C1 segment of cervical spinal cord (tissue), 14 donors: ENCODE measurements around the gene PLEKHB1.

Experiments
- DNase-seq, 14 donors: peaks; one replicate each; lab custom pipeline; 2025; lab: John Stamatoyannopoulos, UW

Gene PLEKHB1

DNA sequence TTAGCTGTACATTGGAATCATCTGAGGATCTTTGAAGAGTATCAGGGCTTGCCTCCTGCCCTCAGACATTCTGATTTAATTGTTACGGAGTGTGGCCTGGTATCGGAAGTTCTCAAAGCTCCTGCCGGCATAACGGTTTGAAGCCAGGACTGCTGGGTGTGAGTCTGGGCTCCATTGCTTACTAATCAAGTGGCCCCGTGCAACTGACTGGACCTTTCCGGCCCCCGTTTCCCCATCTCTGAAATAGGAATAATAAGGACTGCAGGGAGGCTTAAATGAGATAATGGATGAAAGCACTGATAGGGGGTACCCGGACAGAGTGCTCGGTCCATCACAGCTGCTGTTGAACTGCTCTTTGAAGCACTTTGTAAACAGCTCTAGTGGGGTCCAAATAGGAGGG lies 1.7 kb downstream of the PLEKHB1 start:
- DNase-seq, result peak in 1 of 14 donors; percentile 56

DNA sequence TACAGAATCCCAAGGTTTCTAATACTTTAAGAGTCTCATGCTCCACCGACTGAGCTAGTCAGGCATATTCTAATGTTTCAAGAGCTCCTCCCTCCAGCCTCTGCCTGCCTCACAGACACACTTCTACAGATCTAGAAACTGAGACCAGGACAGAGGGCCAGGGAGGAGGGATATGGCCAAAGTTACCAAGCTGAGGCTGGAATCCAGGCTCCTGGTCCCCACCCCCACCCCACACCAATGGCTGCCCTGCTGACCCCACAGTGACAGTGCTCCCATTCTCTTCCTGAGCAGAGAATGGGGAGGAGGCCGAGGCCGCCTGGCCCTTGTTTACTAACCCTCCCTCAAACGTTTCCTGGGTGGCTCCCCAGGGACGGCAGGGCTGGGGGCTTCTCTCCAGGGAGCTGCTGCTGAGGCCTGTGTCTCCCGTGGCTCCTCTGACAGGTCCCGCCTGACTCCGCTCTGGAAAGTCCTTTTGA lies 2.2 kb downstream of the PLEKHB1 start:
- peak in 8 of 14 donors; percentile 19 to 75 (median 53) for DNase-seq

DNA sequence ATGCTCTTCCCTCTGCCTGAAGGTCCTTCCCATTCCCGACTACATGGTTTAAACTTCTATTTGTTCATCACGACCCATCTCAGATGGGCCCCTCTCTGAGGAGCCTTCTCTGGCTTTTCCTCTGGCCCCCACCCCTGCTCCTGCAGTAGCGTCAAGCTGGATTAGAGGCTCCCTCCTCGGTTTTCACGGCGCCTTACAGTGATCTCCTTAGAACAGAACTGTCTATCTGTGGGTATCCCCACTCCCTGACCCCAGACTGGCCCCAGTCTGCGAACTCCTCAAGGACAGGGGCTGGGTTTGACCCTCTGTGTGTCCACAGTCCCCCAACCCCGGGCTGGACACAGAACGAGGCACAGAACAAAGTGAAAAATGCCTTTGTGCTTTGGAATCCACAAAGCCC lies 2.8 kb downstream of the PLEKHB1 start:
- DNase-seq, result peak in 3 of 14 donors; percentile 49 to 63 (median 53)

DNA sequence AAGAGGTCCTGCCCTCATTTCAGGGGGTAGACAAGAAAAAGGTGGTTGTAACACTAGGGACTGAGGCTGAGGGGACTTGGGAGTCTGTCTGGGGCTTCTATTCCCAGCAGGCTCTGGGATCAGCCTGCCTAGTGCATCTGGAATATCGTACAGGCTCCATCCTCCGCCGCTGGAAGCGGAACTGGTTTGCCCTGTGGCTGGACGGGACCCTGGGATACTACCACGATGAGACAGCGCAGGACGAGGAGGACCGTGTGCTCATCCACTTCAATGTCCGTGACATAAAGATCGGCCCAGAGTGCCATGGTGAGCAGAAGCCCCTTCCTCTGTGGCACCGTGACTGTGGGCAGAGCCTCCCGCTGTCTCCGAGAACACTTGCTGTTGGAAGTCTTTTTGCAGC lies 4.0 kb downstream of the PLEKHB1 start:
- no peak for DNase-seq

DNA sequence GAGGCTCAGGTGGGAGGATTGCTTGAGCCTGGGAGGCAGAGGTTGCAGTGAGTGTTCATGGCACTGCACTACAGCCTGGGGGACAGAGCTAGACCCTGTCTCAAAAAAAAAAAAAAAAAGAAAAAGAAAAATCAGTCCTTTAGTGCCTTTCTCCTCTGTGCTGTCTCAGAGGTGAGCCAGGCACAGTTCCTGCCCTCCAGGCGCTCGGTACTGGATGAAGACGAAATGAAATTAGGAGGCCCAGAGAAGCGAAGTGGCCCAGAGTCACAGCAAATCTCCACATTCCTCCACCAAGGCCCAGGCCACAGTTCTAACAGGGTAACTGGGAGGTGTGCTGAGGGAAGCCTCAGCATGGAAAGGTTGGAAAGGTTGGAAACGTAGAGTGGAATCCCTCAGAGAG lies 4.9 kb downstream of the PLEKHB1 start:
- no peak for DNase-seq

DNA sequence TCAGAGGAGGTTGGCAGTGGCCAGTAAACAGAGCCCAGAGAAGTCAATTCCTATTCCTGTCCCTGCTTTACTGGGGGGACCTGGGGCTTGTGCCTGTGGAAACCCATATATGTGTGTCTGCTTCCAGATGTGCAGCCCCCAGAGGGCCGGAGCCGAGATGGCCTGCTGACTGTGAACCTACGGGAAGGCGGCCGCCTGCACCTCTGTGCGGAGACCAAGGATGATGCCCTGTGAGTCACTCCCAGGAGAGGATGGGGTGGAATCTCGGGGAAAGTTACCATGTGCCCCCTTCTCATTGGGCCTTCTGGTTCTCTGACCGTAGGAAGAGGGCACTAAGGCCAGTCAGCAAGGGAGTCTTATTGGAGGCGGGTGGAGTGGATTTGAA lies 5.3 kb downstream of the PLEKHB1 start:
- peak in 1 of 14 donors; percentile 41 for DNase-seq

DNA sequence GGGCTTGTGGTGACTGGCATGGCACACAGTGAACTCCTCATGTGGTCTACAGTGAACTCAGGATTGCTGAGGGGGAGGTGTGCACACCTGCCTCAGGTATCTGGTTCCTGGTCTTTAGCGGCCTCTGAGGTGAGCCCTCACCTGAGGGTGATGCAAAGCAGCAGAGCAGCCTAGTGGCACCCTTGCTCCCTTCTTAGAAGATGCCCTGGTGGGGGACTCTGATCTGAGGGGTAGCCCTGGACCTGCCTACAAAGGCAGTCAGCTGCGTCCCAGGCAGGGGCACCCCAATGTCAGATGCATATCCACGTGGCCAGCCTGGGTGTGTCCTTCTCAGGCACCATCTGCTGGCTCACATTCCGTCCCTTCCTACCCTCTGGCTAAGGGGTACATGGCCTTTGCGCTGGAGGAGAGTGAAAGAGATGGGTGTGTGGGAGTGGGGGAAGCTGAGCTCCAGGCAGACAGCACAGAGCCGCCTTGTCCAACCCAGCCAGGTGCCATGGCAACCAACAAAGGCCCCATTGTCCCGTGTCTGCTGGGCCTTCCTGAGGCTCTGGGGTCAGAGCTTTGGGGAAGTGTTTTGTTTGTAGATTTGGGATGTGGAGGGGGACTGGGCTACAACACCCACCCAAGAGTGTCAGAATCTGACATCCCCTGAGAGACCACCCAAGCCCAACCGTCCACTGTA lies 5.8 kb downstream of the PLEKHB1 start:
- peak in 12 of 14 donors; percentile 27 to 92 (median 85) for DNase-seq

DNA sequence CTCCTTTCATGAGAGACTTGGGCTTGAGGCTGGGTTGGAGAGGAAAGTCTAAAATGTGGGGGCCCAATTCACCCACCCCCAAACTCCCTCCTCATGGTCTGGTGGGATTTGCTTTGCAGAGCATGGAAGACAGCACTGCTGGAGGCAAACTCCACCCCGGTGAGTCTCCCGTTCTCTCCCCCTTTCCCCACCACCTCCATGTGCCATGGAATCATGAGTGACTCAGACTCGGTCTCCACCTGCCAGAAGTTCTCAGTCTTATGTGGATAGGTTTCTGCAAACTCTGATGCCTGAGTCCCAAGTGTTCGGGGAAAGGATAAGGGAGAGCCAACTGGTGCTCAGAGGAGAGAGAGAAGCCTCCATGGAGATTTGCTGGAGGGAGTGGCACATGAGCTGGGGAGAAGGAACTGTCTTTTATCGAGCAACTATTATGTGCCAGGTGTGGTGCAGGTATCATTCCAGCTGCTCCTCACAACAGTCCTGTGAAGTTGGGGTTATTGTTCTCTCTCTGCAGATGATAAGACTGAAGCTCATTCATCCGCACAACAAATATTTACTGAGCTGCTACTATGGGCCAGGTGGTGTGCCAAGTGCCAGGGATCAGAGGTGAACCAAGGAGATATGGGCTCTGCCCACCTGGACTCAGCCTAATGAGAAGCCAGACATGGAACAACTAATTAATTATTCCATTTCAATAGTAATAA lies 6.6 kb downstream of the PLEKHB1 start:
- peak in 2 of 14 donors; percentile 47 to 56 for DNase-seq

DNA sequence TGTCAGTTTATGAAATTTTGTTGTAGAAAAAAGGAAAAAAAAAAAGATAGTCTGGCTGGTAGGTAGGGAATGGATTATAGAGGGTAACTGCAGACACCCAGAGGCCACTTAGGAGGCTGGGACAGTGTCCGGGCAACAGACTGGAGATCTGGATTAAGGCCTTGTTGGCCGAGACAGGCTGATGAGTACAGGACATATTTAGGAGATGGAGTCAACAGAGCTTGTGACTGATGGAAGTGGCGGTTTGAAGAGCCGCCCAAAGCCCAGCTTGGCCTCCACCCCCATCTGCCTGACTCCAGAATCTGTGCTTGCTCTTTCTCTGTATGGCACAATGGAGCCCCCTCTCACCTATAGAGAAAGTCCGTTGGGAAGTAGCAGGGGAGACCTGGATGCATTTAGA lies 7.6 kb downstream of the PLEKHB1 start:
- peak in 1 of 14 donors; percentile 22 for DNase-seq

DNA sequence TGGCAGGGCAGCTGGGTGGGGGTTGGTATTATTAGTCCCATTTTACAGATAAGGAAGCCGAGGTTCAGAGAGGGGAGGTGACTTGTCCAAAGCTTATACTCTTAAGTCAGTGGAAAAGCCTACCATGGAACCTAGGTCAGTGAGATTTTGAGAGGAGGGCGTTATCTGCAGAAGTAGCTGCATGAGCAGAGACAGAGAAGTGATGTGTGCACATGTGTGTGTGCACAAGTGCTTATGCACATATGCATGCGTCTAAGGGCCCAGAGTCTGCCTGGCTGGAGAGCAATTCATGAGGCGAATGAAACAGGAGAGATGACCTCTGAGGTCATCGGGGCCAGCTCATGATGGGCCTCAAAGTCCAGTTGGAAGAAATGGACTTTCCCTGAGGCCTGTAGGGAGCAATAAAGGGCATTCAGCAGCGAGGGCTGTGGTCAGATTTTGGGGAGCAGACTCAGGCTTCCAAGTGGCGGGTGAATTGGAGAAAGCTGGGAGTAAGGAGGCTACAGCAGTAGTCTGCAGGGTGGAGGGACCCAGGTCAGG lies 8.2 kb downstream of the PLEKHB1 start:
- no peak for DNase-seq

DNA sequence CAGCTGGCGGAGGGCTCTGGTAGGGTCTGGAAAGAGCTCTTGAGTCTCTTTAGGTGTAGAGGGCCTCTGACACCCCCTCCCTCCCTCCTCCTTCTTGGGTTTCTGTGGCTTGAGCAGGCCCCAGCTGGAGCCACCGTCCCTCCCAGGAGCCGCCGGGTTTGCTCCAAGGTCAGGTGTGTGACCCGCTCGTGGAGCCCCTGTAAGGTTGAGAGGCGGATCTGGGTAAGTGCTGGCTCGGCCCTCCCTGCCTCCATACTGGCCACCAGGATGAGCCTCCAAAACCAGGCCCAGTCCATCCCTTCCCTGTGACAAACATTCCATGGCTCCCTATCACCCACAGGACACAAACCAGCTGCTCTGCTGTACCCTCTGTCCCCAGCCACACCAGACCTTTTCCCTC lies 9.3 kb downstream of the PLEKHB1 start:
- no peak for DNase-seq

DNA sequence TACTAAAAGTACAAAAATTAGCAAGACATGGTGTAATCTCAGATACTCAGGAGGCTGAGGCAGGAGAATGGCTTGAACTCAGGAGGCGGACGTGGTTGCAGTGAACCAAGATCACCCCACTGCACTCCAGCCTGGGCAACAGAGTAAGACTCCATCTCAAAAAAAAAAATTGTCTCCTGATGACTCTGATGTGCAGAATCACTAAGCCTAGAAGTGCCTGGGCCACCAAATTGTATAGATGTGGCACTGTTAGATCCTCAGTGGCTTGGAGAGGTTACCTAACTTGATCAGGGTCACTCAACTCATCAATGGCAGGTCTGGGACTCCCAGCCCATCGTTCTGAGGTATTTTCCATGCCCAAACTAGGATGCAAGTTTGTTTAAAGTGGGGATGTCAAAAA lies 10.6 kb downstream of the PLEKHB1 start:
- no peak for DNase-seq

DNA sequence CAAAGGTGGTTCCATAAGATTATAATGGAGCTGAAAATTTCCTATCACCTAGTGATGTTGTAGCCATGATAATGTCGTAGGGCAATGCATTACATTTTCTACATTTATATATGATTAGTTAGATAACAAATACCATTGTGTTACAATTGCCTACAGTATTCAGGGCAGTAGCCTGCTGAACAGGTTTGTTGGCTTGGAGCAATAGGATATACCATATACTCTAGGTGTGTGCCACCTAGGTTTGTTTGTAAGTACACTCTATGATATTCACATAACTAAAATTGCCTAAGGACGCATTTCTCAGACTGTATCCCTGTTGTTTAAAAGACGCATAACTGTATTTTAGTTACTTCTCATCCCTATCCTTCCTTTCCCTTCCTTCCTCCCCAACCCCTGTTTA lies 13.6 kb downstream of the PLEKHB1 start:
- DNase-seq, result no peak

DNA sequence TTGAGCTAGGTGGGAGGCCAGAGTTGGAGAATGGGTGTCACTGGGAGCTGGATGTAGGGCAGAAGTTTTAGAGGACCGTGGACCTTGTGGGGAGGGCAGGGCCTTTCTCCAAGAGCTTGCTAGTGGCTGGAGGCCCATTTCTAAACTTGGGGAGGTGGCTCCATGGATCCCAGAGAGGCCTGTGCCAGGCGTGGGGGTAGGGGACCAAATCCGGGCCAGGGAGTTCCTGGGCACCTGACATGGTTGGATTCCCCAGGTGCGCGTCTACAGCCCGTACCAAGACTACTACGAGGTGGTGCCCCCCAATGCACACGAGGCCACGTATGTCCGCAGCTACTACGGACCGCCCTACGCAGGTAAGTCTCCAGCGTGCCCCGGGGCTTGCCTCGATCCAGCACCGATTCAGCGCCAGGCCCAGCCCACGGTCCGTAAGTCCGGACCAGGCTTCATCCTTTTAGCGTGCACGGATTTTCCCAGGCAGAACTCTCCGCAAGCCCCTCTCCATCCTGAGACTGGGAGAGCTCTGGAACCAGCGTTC lies 14.2 kb downstream of the PLEKHB1 start:
- DNase-seq, result no peak

DNA sequence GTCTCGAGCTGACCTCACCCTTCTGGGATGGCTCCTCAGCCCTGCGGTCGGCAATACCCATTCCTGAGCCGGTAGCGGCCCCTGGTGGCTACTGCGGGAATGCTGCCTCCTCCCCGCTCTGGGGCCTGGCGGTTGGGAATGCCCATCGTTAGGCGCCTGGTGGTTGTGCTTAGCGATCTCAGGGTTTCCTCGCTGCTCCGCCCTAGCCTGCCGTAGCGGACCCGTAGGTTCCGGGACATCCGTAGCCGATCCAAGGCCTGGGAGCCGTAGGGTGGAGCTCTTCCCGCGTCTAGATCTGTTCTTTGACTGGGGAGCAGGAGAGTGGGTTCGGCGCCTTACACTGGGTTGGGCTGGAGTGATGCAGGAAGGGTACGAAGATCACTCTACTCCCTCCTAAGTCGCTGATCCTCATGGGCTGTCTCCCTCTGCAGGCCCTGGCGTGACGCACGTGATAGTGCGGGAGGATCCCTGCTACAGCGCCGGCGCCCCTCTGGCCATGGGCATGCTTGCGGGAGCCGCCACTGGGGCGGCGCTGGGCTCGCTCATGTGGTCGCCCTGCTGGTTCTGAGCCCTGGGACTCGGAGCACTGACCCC lies 14.8 kb downstream of the PLEKHB1 start:
- DNase-seq, result peak in 13 of 14 donors; percentile 19 to 92 (median 82)

DNA sequence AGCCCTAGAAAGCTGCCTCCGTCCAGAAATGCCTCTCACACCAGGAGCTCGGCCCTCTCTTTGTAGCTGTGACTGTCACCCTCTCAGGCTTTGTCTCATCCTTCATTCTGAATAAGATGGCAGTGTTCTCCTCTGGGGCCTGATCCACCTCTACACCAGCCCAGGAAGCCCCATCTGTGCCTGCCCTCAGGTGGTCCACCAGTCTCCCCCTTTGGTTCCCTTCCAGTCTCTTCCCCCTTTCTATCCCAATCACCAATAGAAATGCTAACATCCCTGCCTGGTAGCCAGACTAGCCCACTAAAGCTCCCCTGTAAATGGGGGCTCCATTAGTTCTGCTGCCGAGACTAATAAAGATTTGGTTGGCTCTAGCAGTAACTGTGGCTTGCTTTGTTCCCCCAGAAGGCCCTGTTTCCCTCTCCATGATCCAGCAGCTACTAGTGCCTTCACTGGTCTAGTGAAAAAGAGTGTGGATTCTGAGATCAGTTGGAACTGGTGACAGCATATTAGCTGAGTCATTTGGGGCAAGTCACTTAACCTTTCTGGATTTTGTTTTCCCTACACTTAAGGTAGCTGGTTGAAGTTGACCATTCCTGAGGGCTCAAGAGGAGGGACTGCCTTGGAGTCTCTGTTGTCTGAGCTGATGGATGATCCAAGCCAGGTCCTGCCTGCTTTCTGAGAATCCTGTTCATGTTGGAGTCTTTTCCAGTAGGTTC lies 16.2 kb downstream of the PLEKHB1 start:
- no peak for DNase-seq

DNA sequence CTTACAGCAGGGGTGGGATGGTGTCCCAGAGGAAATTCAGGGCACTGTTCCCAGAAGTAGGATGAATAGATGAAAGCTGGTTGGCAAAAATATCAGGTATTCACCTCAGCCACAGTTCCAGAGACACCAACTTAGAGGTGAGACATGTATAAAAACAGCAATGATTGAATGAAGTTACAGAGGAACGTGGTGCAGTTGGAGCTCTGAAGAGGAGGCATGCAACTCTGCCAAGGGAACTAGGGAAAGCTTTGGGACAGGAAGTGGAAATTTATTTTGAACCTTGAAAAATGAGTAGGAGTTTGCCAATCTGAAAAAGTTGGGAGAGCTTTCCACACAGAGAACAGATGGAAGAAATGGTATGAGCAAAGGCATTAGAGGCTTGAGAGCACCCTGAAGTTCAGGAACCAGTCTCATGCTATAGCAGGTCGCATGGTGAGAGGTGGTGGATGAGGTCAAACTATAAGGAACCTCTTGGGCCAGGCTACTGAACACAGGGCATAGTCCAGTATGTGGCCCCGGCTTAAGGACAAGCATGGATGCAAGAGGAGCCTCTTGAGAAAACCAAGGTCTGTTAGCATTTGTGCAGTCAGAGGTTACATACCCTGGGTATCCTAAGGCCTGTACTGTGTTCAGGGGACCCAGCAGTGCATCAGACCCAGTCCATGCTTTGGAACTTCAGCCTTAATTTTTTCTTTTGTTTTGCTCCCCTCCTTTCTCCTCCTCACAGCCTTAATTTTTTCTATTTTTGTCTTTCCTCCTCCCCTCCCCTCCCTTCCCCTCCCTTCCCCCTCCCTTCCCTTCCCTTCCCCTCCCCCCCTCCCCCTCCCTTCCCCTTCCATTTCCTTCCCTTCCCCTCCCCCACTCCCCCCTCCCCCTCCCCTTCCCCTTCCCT lies 17.5 kb downstream of the PLEKHB1 start:
- DNase-seq, result no peak

DNA sequence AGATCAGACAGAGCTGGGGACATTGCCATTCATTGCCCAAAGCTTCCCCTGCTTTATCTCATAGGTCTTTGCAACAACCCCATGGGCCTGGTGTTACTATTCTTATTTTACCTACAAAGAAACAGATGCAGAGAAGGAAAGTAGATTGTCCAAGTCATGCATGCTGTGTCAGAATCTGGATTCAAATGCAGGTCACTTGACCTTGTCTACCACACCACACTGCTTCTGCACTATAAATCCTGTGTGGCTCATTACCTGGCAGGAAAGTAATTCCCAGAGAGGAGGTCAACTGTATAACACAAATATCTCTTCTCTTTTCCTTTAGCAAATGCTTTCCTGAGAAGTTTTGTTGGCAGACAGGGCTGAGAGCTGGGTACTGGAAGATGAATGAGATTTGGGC lies 18.5 kb downstream of the PLEKHB1 start:
- DNase-seq, result no peak

DNA sequence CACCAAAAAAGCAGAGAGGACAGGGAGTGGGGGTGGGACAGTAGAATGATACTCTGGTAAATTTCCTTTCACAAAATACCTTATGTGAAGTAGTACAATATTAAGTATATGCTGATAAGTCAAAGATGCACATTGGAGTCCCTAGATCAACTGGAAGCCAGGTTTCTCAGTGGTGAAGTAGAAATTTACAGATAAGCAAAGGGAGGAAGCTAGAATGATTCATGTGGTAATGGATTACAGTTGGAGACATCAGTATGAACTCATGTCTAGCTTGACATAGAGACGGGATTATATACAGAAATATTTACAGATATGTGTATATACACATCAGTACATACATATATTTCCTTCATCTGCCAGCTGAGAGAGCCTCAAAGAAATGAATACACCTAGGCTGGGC lies 21.5 kb downstream of the PLEKHB1 start:
- no peak for DNase-seq

DNA sequence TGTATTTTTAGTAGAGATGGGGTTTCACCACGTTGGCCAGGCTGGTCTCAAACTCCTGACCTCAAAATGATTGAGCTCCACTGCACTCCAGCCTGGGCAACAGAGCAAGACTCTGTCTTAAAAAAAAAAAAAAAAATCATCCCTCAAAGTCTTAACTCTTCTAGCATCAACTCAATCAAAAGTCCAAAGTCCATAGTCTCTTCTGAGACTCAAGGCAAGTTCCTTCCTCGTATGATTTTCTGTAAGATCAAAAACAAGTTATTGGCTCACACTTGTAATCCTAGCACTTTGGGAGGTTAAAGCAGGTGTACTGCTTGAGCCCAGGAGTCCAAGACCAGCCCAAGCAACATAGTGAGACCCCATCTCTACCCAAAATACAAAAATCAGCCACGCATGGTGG lies 24.4 kb downstream of the PLEKHB1 start:
- no peak for DNase-seq

DNA sequence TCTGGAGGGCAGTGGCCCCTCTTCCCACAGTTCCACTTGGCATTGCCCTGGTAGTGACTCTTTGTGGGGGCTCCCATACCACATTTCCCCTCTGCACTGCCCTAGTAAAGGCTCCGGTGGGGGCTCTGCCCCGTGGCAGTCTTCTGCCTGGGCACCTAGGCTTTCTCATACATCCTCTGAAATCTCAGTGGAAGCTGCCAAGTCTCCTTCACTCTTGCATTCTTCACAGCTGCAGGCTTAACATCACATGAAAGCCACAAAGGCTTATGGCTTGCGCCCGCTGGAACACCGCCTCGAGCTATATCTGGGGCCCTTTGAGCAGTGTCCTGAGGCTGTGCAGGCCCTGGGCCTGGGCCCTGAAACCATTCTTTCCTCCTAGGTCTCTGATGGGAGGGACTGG lies 25.3 kb downstream of the PLEKHB1 start:
- DNase-seq, result no peak
